Peyer's patch (tissue), 4 donors: ENCODE results near the gene WDR1. TPM values are rescaled to one million over a fixed set of nuclear protein-coding genes. Genes with fewer than 3 reads are reported as not detected.

Source experiments
- DNase-seq, 3 donors: peaks; one replicate each; pipeline ENCODE4 v3.0.0-alpha.2; 2017 to 2019
- H3K27ac ChIP-seq, 4 donors: fragments of 200-600 bp; sonication (generic); one replicate each; pipeline ENCODE4 v1.5.1; 2016 to 2019
- H3K27me3 ChIP-seq, 2 donors: fragments of 200-600 bp; sonication (generic); one replicate each; pipeline ENCODE4 v1.5.1; 2019
- H3K36me3 ChIP-seq, 3 donors: fragments of 200-600 bp; sonication (generic); one replicate each; pipeline ENCODE4 v1.5.1; 2016 to 2019
- H3K4me1 ChIP-seq, 4 donors: fragments of 200-600 bp; sonication (generic); one replicate each; pipeline ENCODE4 v1.5.1; 2016 to 2019
- H3K4me3 ChIP-seq, 4 donors: fragments of 200-600 bp; sonication (generic); 1 replicate in 3 of 4; 2 replicates in 1 of 4; pipeline ENCODE4 v1.5.1; 2016 to 2019; ENCODE audit warnings: mild to moderate bottlenecking in 1 of 4
- H3K9me3 ChIP-seq, 4 donors: fragments of 200-600 bp; sonication (generic); one replicate each; pipeline ENCODE4 v1.5.1; 2016 to 2019; ENCODE audit warnings: mild to moderate bottlenecking in 1 of 4
- CTCF ChIP-seq, 6 experiments: fragments of 450-650 bp in 4 of 6; fragments of 200-600 bp in 2 of 6; sonication (generic) in 1 of 6; IDR thresholded peaks; one replicate each; pipeline ENCODE4 v1.5.1; 2017 to 2019; ENCODE audit warnings: antibody characterized with exemption in 6 of 6, mild to moderate bottlenecking in 3 of 6, moderate library complexity in 1 of 6
- POLR2A ChIP-seq, 2 donors: fragments of 450-650 bp; IDR thresholded peaks; one replicate each; pipeline ENCODE4 v1.5.1; 2017; ENCODE audit warnings: antibody characterized with exemption in 2 of 2, mild to moderate bottlenecking in 2 of 2, moderate library complexity in 2 of 2
- total RNA-seq, 4 donors: library from RNA; depleted of rRNA; stranded (reverse); fragments of >200 nt; gene quantifications; one replicate each; pipeline ENCODE4 v1.1.0, GENCODE V29; 2016

Gene WDR1
- total RNA-seq, 4 donors from 2014 or later, result 170 to 192 (median 180) TPM

- peak in 1 of 3 donors; percentile 37 for DNase-seq
Measured at GRCh38 chr4:10072420-10073017, 44.1 kb downstream of the WDR1 start.

GRCh38 chr4:10069075-10069642 is 47.4 kb downstream of the WDR1 start:
- Histone ChIP-seq H3K4me3 (no peak overlapping the region), H3K36me3 (peaks cover 0 to 27% (median 0%) of the 10 kb centered on the region in 3 donors), H3K27ac (no peak overlapping the region), H3K27me3 (no peaks in the 10 kb centered on the region), H3K4me1 (peaks cover 0 to 1% (median 0%) of the 10 kb centered on the region in 4 donors), H3K9me3 (no peaks in the 10 kb centered on the region)
- DNase-seq, result peak in 2 of 3 donors; percentile 41 to 43
- no peak for TF ChIP-seq CTCF (IDR thresholded peaks at IDR 0.05)
- no peak for TF ChIP-seq POLR2A (IDR thresholded peaks at IDR 0.05)

More at GRCh38 chr4:10072420-10073017, 44.1 kb downstream of the WDR1 start:
- no peaks in the 10 kb centered on the region for H3K9me3 ChIP-seq
- no peak overlapping the region for H3K4me3 ChIP-seq
- no peaks in the 10 kb centered on the region for H3K27me3 ChIP-seq
- H3K4me1 ChIP-seq, result no peaks in the 10 kb centered on the region
- no peak overlapping the region for H3K27ac ChIP-seq
- peaks cover 0 to 55% (median 0%) of the 10 kb centered on the region in 3 donors for H3K36me3 ChIP-seq
- TF ChIP-seq POLR2A (IDR thresholded peaks at IDR 0.05), result no peak
- TF ChIP-seq CTCF (IDR thresholded peaks at IDR 0.05), result no peak

- Histone ChIP-seq H3K36me3 (peaks cover 0 to 12% (median 0%) of the 10 kb centered on the region in 3 donors), H3K9me3 (no peaks in the 10 kb centered on the region), H3K4me1 (peaks cover 0 to 4% (median 0%) of the 10 kb centered on the region in 4 donors), H3K27me3 (no peaks in the 10 kb centered on the region), H3K4me3 (no peak overlapping the region), H3K27ac (no peak overlapping the region)
- TF ChIP-seq CTCF (IDR thresholded peaks at IDR 0.05) (no peak), POLR2A (IDR thresholded peaks at IDR 0.05) (no peak)
- no peak for DNase-seq
Measured at GRCh38 chr4:10066670-10067651, 49.6 kb downstream of the WDR1 start.

GRCh38 chr4:10066206-10066605 is 50.4 kb downstream of the WDR1 start:
- H3K4me3 ChIP-seq, result no peak overlapping the region
- DNase-seq, result no peak
- H3K4me1 ChIP-seq, result peaks cover 0 to 4% (median 0%) of the 10 kb centered on the region in 4 donors
- H3K27me3 ChIP-seq, result no peaks in the 10 kb centered on the region
- TF ChIP-seq CTCF (IDR thresholded peaks at IDR 0.05), result no peak
- no peak for TF ChIP-seq POLR2A (IDR thresholded peaks at IDR 0.05)
- H3K9me3 ChIP-seq, result no peaks in the 10 kb centered on the region
- peaks cover 0 to 12% (median 0%) of the 10 kb centered on the region in 3 donors for H3K36me3 ChIP-seq
- no peak overlapping the region for H3K27ac ChIP-seq

GRCh38 chr4:10063544-10064300 is 52.9 kb downstream of the WDR1 start:
- no peaks in the 10 kb centered on the region for H3K27me3 ChIP-seq
- no peaks in the 10 kb centered on the region for H3K9me3 ChIP-seq
- TF ChIP-seq POLR2A (IDR thresholded peaks at IDR 0.05), result no peak
- TF ChIP-seq CTCF (IDR thresholded peaks at IDR 0.05), result peak in 4 of 6 experiments; percentile 15 to 62 (median 58)
- peak in 2 of 3 donors; percentile 50 to 57 for DNase-seq
- H3K4me1 ChIP-seq, result peaks cover 0 to 4% (median 0%) of the 10 kb centered on the region in 4 donors
- no peak overlapping the region for H3K4me3 ChIP-seq
- H3K27ac ChIP-seq, result peak overlapping the region in 1 of 4 donors; percentile 13
- H3K36me3 ChIP-seq, result peaks cover 0 to 5% (median 0%) of the 10 kb centered on the region in 3 donors
